Measurements from ENCODE around the gene KDM7A. TPM values are rescaled to one million over a fixed set of nuclear protein-coding genes. Genes with fewer than 3 reads are reported as not detected.

The KDM7A gene
- total RNA-seq, 1 donor from 2014 or later: 65.1 TPM

GRCh38 chr7:140067052-140067451, 109.7 kb downstream of the KDM7A start:
- intact Hi-C loops (cut with DNase I): no loop called here
- H3K4me3 ChIP-seq: no peak overlapping the region
- no peak for TF ChIP-seq CTCF (IDR thresholded peaks at IDR 0.05)
- H3K9me3 ChIP-seq: peaks cover 0 to 23% of the 10 kb centered on the region in 2 donors
- peaks cover 0 to under 1% of the 10 kb centered on the region in 2 donors for H3K4me1 ChIP-seq
- no peak overlapping the region for H3K27ac ChIP-seq
- no peaks in the 10 kb centered on the region for H3K36me3 ChIP-seq
- no peaks in the 10 kb centered on the region for H3K27me3 ChIP-seq
- DNase-seq (ENCODE audit: low spot score in 2 of 2): no peak

GRCh38 chr7:140062528-140063299, 114.1 kb downstream of the KDM7A start, which contains the start of gene PARP12:
TSS of gene PARP12 (minus strand) at chr7:140062951. CDS start at chr7:140062847, 104 bp downstream.
- Histone ChIP-seq H3K9me3 (peaks cover 0 to 11% of the 10 kb centered on the region in 2 donors), H3K27me3 (no peaks in the 10 kb centered on the region), H3K27ac (peak within 1 kb of the TSS; percentile 91 to 92), H3K4me1 (peaks cover 0 to 23% of the 10 kb centered on the region in 2 donors), H3K36me3 (no peaks in the 10 kb centered on the region), H3K4me3 (peak within 1 kb of the TSS; percentile 87 to 89)
- DNase-seq (ENCODE audit: low spot score in 2 of 2): peak in 1 of 2 donors; percentile 89
- intact Hi-C loops (cut with DNase I): loop anchor here (2.0 to 5.0 kb wide), 3 partner anchors 112 to 385 kb away; partner anchors contain the start of gene HIPK2
- peak in 1 of 3 experiments; percentile 7 for TF ChIP-seq CTCF (IDR thresholded peaks at IDR 0.05)

GRCh38 chr7:140062118-140062527, 114.7 kb downstream of the KDM7A start:
- Histone ChIP-seq H3K4me1 (peaks cover 0 to 23% of the 10 kb centered on the region in 2 donors), H3K9me3 (peaks cover 0 to 6% of the 10 kb centered on the region in 2 donors), H3K36me3 (no peaks in the 10 kb centered on the region), H3K27me3 (no peaks in the 10 kb centered on the region), H3K27ac (peak overlapping the region; percentile 91 to 92), H3K4me3 (peak overlapping the region; percentile 87 to 89)
- no peak for TF ChIP-seq CTCF (IDR thresholded peaks at IDR 0.05)
- intact Hi-C loops (cut with DNase I): loop anchor here (2.0 to 5.0 kb wide), 3 partner anchors 113 to 385 kb away; partner anchors contain the start of gene HIPK2
- no peak for DNase-seq (ENCODE audit: low spot score in 2 of 2)

DNA sequence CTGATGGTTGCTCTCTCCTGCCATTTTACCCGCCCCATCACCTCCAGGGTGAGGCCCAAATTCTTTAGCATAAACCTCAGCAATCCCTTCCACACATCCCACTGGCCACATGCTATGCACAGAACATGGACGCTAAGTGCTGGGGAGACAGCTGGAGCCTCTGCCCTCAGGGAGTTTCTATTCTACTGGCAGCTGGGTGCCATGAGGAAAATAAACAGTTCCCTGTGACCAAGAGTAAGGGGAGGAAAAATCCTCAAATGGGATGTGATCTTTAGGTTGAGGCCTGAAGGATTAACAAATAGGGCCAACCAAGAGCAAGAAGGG, 115.2 kb downstream of the KDM7A start:
- Histone ChIP-seq H3K36me3 (no peaks in the 10 kb centered on the region), H3K4me1 (peaks cover 0 to 23% of the 10 kb centered on the region in 2 donors), H3K4me3 (peak overlapping the region; percentile 87 to 89), H3K27me3 (no peaks in the 10 kb centered on the region), H3K9me3 (no peaks in the 10 kb centered on the region), H3K27ac (peak overlapping the region; percentile 91 to 92)
- TF ChIP-seq CTCF (IDR thresholded peaks at IDR 0.05): no peak
- no peak for DNase-seq (ENCODE audit: low spot score in 2 of 2)
- intact Hi-C loops (cut with DNase I): loop anchor here (5.0 kb wide), 2 partner anchors 284 to 384 kb away; partner anchors contain the start of gene HIPK2

- peak overlapping the region; percentile 87 to 89 for H3K4me3 ChIP-seq
- peak overlapping the region; percentile 91 to 92 for H3K27ac ChIP-seq
- H3K9me3 ChIP-seq: no peaks in the 10 kb centered on the region
- no peaks in the 10 kb centered on the region for H3K27me3 ChIP-seq
- peaks cover 0 to 23% of the 10 kb centered on the region in 2 donors for H3K4me1 ChIP-seq
- peaks cover 0 to 2% of the 10 kb centered on the region in 2 donors for H3K36me3 ChIP-seq
- TF ChIP-seq CTCF (IDR thresholded peaks at IDR 0.05): no peak
- no peak for DNase-seq (ENCODE audit: low spot score in 2 of 2)
- intact Hi-C loops (cut with DNase I): loop anchor here (5.0 kb wide), 2 partner anchors 284 to 384 kb away; partner anchors contain the start of gene HIPK2
Measured at GRCh38 chr7:140060788-140061606, 115.8 kb downstream of the KDM7A start.

Data from ascending aorta (tissue), 2 donors.